WI38 (cell line): ENCODE data around the gene GPR132.

Source experiments
- H3K4me3 ChIP-seq: 2 replicates; pipeline ENCODE4 v1.5.1; 2011; ENCODE audit warnings: low read depth, mild to moderate bottlenecking, control low read depth, low read length
- CTCF ChIP-seq: IDR thresholded peaks from 2 replicates; pipeline ENCODE4 v1.5.1; 2012; ENCODE audit warnings: low read depth, mild to moderate bottlenecking, control low read depth, low read length

Gene GPR132

GRCh38 chr14:105077649-105077995 lies 12.4 kb upstream of the GPR132 start:
- no peak overlapping the region for H3K4me3 ChIP-seq
- TF ChIP-seq CTCF, result no peak

GRCh38 chr14:105076805-105077648 lies 11.8 kb upstream of the GPR132 start:
- no peak overlapping the region for H3K4me3 ChIP-seq
- no peak for TF ChIP-seq CTCF

- no peak overlapping the region for H3K4me3 ChIP-seq
- TF ChIP-seq CTCF, result no peak
These were observed 11.1 kb upstream of the GPR132 start for GRCh38 chr14:105076296-105076804.

GRCh38 chr14:105075379-105076295 lies 10.4 kb upstream of the GPR132 start:
- H3K4me3 ChIP-seq, result no peak overlapping the region
- TF ChIP-seq CTCF, result no peak

GRCh38 chr14:105074601-105075053 lies 9.4 kb upstream of the GPR132 start:
- H3K4me3 ChIP-seq, result no peak overlapping the region
- no peak for TF ChIP-seq CTCF

GRCh38 chr14:105073720-105074600 lies 8.7 kb upstream of the GPR132 start:
- no peak for TF ChIP-seq CTCF
- no peak overlapping the region for H3K4me3 ChIP-seq
